Endothelial cell of umbilical vein (primary cell): ENCODE results near the gene ZBTB37. TPM values are rescaled to one million over a fixed set of nuclear protein-coding genes. Genes with fewer than 3 reads are reported as not detected.

Experiments
- BruUV-seq: library from RNA; stranded (reverse); fragments of 400-500 nt; replicated peaks from 2 replicates; lab custom pipeline; 2021; lab: Mats Ljungman, UMichigan
- CTCF ChIA-PET: fragments of 300-600, 350-600 bp; sonication (Branson Sonifier 250); formaldehyde crosslinking; loops from one replicate; lab custom pipeline; 2021; ENCODE audit warnings: antibody characterized with exemption, inconsistent platforms; lab: Charles Lee
- POLR2A ChIA-PET: fragments of 300-600, 350-600 bp; sonication (Branson Sonifier 250); formaldehyde crosslinking; loops from one replicate; lab custom pipeline; 2021; ENCODE audit warnings: antibody characterized with exemption, inconsistent platforms; lab: Charles Lee
- DNase-seq: peaks from one replicate; pipeline ENCODE4 v3.0.0-alpha.2; 2011; ENCODE audit warnings: low read depth, low spot score
- FAIRE-seq: peaks from 2 replicates; lab custom pipeline; 2011; peaks lifted over from hg19 to GRCh38; lab: Jason Lieb, UNC
- H2AFZ ChIP-seq: 2 replicates; pipeline ENCODE4 v1.6.0; 2012; ENCODE audit warnings: low read depth, low read length, control low read depth, inconsistent platforms
- H3K27ac ChIP-seq: 2 replicates; pipeline ENCODE4 v1.5.1; 2011; ENCODE audit warnings: low read depth, mild to moderate bottlenecking, control low read depth, low read length, moderate library complexity; ENCODE audit not compliant: insufficient read depth
- H3K27me3 ChIP-seq, 2 experiments: 2 replicates each; pipeline versions ENCODE4 v1.6.0 to v1.6.1; 2011; ENCODE audit warnings: low read length in 2 of 2, mixed read lengths in 1 of 2; ENCODE audit not compliant: control insufficient read depth in 2 of 2, insufficient read depth in 2 of 2
- H3K36me3 ChIP-seq, 2 experiments: 2 replicates in 1 of 2; 3 replicates in 1 of 2; pipeline ENCODE4 v1.5.1; 2011; ENCODE audit warnings: low read length in 2 of 2, mild to moderate bottlenecking in 1 of 2, moderate library complexity in 1 of 2; ENCODE audit not compliant: control insufficient read depth in 2 of 2, insufficient read depth in 2 of 2; ENCODE audit errors: extremely low read depth in 1 of 2
- H3K4me1 ChIP-seq: 3 replicates; pipeline ENCODE4 v1.5.1; 2011; ENCODE audit warnings: mild to moderate bottlenecking, low read length; ENCODE audit not compliant: control insufficient read depth, insufficient read depth; ENCODE audit errors: extremely low read depth
- H3K4me2 ChIP-seq: 2 replicates; pipeline ENCODE4 v1.6.1; 2011; ENCODE audit warnings: low read length, control low read depth, mixed read lengths; ENCODE audit not compliant: insufficient read depth
- H3K4me3 ChIP-seq, 3 experiments: fragments of 200-600 bp in 1 of 3; sonication (generic), shearing (Covaris generic) in 1 of 3; replicated peaks in 1 of 3; 2 replicates each; pipeline ENCODE4 v1.5.1; 2011 to 2016; ENCODE audit warnings: control low read depth in 3 of 3, low read length in 3 of 3, mild to moderate bottlenecking in 2 of 3, inconsistent platforms in 1 of 3, low read depth in 1 of 3, moderate library complexity in 1 of 3; ENCODE audit not compliant: insufficient read depth in 1 of 3
- H3K79me2 ChIP-seq: 2 replicates; pipeline ENCODE4 v1.6.0; 2012; ENCODE audit warnings: low read length, inconsistent platforms; ENCODE audit not compliant: control insufficient read depth, insufficient read depth
- H3K9ac ChIP-seq: replicated peaks from 2 replicates; pipeline ENCODE3; 2011; ENCODE audit warnings: low read length, control low read depth; ENCODE audit not compliant: insufficient read depth; ENCODE audit errors: extremely low read depth
- H3K9me1 ChIP-seq: replicated peaks from 3 replicates; pipeline ENCODE4 v1.6.0; 2011; ENCODE audit warnings: mild to moderate bottlenecking, low read length; ENCODE audit not compliant: control insufficient read depth, insufficient read depth; ENCODE audit errors: extremely low read depth
- H3K9me3 ChIP-seq: replicated peaks from 2 replicates; pipeline ENCODE4 v1.5.1; 2012; ENCODE audit warnings: low read length, inconsistent platforms; ENCODE audit not compliant: control insufficient read depth, insufficient read depth
- H4K20me1 ChIP-seq: replicated peaks from 2 replicates; pipeline ENCODE3; 2011; ENCODE audit warnings: mild to moderate bottlenecking, low read length; ENCODE audit not compliant: control insufficient read depth, insufficient read depth; ENCODE audit errors: extremely low read depth
- EZH2 ChIP-seq: IDR thresholded peaks from 2 replicates; pipeline ENCODE4 v1.6.1; 2012; ENCODE audit warnings: borderline replicate concordance, low read depth, mild to moderate bottlenecking, moderate library complexity, low read length, inconsistent platforms; ENCODE audit not compliant: severe bottlenecking
- FOS ChIP-seq: IDR thresholded peaks from 2 replicates; pipeline ENCODE4 v1.6.1; 2011; ENCODE audit warnings: mild to moderate bottlenecking, low read length, moderate library complexity, borderline replicate concordance; ENCODE audit not compliant: insufficient read depth
- GATA2 ChIP-seq: IDR thresholded peaks from 2 replicates; pipeline ENCODE4 v1.7.0; 2011; ENCODE audit warnings: low read depth, mild to moderate bottlenecking, moderate library complexity, mixed read lengths, low read length; ENCODE audit not compliant: insufficient read length, insufficient read depth
- JUN ChIP-seq: IDR thresholded peaks from 2 replicates; pipeline ENCODE4 v1.6.1; 2011; ENCODE audit warnings: borderline replicate concordance, low read depth; ENCODE audit not compliant: insufficient read length, insufficient read depth
- MAX ChIP-seq: IDR thresholded peaks from 2 replicates; pipeline ENCODE4 v1.6.1; 2011; ENCODE audit not compliant: insufficient read depth, insufficient read length
- MYC ChIP-seq: IDR thresholded peaks from one replicate; pipeline ENCODE4 v1.6.1; 2011; ENCODE audit warnings: mild to moderate bottlenecking, low read depth, low read length
- POLR2A ChIP-seq: IDR thresholded peaks from 2 replicates; pipeline ENCODE4 v1.6.1; 2012; ENCODE audit warnings: low read depth, mild to moderate bottlenecking, control low read depth, low read length
- POLR2AphosphoS5 ChIP-seq: IDR thresholded peaks from 2 replicates; pipeline ENCODE4 v1.6.1; 2012; ENCODE audit warnings: low read depth, mild to moderate bottlenecking, control low read depth, low read length, moderate library complexity; ENCODE audit not compliant: insufficient read depth
- dilution Hi-C: fragments of 300-500 bp; cut with MboI; formaldehyde crosslinking; loops from one replicate; pipeline ENCODE4 v1.15.0; 2019; ENCODE audit warnings: low sequenced_read_pairs; ENCODE audit not compliant: extremely low pct_ligation_motif_present
- intact Hi-C: fragments of 100-400 bp; cut with micrococcal nuclease; formaldehyde crosslinking; loops from one replicate; pipeline ENCODE4 v1.10.0; 2022
- polyA plus RNA-seq, 4 experiments: library from polyadenylated mRNA; depleted of rRNA in 3 of 4; stranded (reverse) in 3 of 4; unstranded in 1 of 4; fragments of >200 nt; gene quantifications; 2 replicates each; pipeline versions ENCODE4 v1.2.1 to v1.2.3, GENCODE V29; 2011 to 2012; ENCODE audit warnings: missing spikeins in 1 of 4
- small RNA-seq: library from RNA; depleted of rRNA; stranded (forward); fragments of <200 nt; gene quantifications from one replicate; pipeline ENCODE3, GENCODE V24; 2012; ENCODE audit warnings: low replicate concordance, low read depth; ENCODE audit not compliant: insufficient read depth, insufficient read length
- total RNA-seq: library from RNA; stranded (reverse); gene quantifications from 2 replicates; pipeline ENCODE4 v1.2.3, GENCODE V29; 2021
- TF ChIP-seq, protein P1 (sequence below), 2 donors: IDR thresholded peaks; 1 replicate in 1 of 2; 2 replicates in 1 of 2; pipeline ENCODE4 v1.5.1; 2011; ENCODE audit warnings: low read length in 2 of 2, mild to moderate bottlenecking in 2 of 2, moderate library complexity in 2 of 2, control low read depth in 1 of 2, inconsistent platforms in 1 of 2, low read depth in 1 of 2; ENCODE audit not compliant: insufficient read depth in 1 of 2; ENCODE audit errors: extremely low read depth in 1 of 2

The ZBTB37 gene
- total and polyA plus RNA-seq, 2 donors (not counting 3 experiments of a cell fraction or from before 2014, with no cell fraction given): 0.94 to 5.9 TPM

DNA sequence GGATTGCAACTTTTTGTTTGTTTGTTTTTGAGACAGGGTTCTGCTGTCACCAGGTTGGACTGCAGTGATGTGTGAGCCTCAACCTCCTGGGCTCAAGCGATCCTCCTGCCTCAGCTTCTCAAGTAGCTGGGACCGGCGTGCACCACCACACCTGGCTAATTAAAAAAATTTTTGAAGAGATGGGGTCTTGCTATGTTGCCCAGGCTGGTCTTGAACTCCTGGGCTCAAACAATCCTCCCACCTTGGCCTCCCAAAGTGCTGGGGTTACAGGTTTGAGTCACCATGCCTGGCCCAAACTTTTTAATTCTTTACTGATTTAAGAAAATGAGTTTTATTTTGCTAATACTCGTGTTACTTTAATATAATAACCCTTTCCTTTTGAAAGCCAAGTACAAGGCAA is 80.4 kb downstream of the ZBTB37 start:
- Histone ChIP-seq H3K9me1 (no peaks in the 10 kb centered on the region), H3K9me3 (no peaks in the 10 kb centered on the region), H3K36me3 (peaks cover 13 to 14% of the 10 kb centered on the region in 2 experiments), H3K4me1 (peaks cover 11% of the 10 kb centered on the region), H3K4me3 (no peak overlapping the region), H3K79me2 (no peaks in the 10 kb centered on the region), H3K27me3 (no peaks in the 10 kb centered on the region), H3K9ac (no peak overlapping the region), H2AFZ (no peak overlapping the region), H3K4me2 (no peak overlapping the region), H3K27ac (no peak overlapping the region), H4K20me1 (no peaks in the 10 kb centered on the region)
- dilution Hi-C loops: no loop called here
- intact Hi-C loops: no loop called here
- no peak for DNase-seq
- ChIA-PET POLR2A (no interaction called here), CTCF (no interaction called here)
- BruUV-seq: no TSS peak
- TF ChIP-seq GATA2 (no peak), MYC (no peak), FOS (no peak), MAX (no peak), POLR2A (no peak), EZH2 (no peak), JUN (no peak), POLR2AphosphoS5 (no peak)
- TF ChIP-seq, protein P1, sequence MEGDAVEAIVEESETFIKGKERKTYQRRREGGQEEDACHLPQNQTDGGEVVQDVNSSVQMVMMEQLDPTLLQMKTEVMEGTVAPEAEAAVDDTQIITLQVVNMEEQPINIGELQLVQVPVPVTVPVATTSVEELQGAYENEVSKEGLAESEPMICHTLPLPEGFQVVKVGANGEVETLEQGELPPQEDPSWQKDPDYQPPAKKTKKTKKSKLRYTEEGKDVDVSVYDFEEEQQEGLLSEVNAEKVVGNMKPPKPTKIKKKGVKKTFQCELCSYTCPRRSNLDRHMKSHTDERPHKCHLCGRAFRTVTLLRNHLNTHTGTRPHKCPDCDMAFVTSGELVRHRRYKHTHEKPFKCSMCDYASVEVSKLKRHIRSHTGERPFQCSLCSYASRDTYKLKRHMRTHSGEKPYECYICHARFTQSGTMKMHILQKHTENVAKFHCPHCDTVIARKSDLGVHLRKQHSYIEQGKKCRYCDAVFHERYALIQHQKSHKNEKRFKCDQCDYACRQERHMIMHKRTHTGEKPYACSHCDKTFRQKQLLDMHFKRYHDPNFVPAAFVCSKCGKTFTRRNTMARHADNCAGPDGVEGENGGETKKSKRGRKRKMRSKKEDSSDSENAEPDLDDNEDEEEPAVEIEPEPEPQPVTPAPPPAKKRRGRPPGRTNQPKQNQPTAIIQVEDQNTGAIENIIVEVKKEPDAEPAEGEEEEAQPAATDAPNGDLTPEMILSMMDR (IDR thresholded peaks at IDR 0.05; ENCODE audit: extremely low read depth in 1 of 2, insufficient read depth in 1 of 2, low read depth in 1 of 2, low read length in 2 of 2): no peak
- no peak for FAIRE-seq

Small RNA genes within 50 kb of the gene (small RNA-seq; reads per million reads assigned to genes)
- not detected for gene RNA5SP67

Other genes starting within 250 kb of the ZBTB37 start
- gene TEX50, start 233.0 kb upstream of the ZBTB37 start, total RNA-seq: not detected in 2 replicates
- gene TEX50, start 233.0 kb upstream of the ZBTB37 start, polyA plus RNA-seq: not detected in 2 replicates
- 0.37 and 0.62 TPM in 2 replicates for gene ANKRD45, start 198.5 kb upstream of the ZBTB37 start, total RNA-seq
- 0.19 and 0.21 TPM in 2 replicates for gene ANKRD45, start 198.5 kb upstream of the ZBTB37 start, polyA plus RNA-seq
- 23.8 and 26.9 TPM in 2 replicates for gene KLHL20, start 153.4 kb upstream of the ZBTB37 start, total RNA-seq
- gene KLHL20, start 153.4 kb upstream of the ZBTB37 start, polyA plus RNA-seq: 9.9 and 14.0 TPM in 2 replicates
- gene DARS2, start 43.7 kb upstream of the ZBTB37 start, total RNA-seq: 30.5 and 33.6 TPM in 2 replicates
- 12.8 and 17.4 TPM in 2 replicates for gene DARS2, start 43.7 kb upstream of the ZBTB37 start, polyA plus RNA-seq
- 19.0 and 20.8 TPM in 2 replicates for gene CENPL, start 43.5 kb upstream of the ZBTB37 start, total RNA-seq
- gene CENPL, start 43.5 kb upstream of the ZBTB37 start, polyA plus RNA-seq: 5.9 and 6.6 TPM in 2 replicates
- 302 and 343 TPM in 2 replicates for gene GAS5, start 391 bp upstream of the ZBTB37 start, total RNA-seq
- gene GAS5, start 391 bp upstream of the ZBTB37 start, polyA plus RNA-seq: 411 and 492 TPM in 2 replicates
- gene SERPINC1, start 48.9 kb downstream of the ZBTB37 start, total RNA-seq: 0.35 TPM in 1 of 2 replicates, not detected in the other
- 0.05 and 0.06 TPM in 2 replicates for gene SERPINC1, start 48.9 kb downstream of the ZBTB37 start, polyA plus RNA-seq
- 30.0 and 41.4 TPM in 2 replicates for gene RC3H1, start 154.0 kb downstream of the ZBTB37 start, total RNA-seq
- 7.0 and 7.9 TPM in 2 replicates for gene RC3H1, start 154.0 kb downstream of the ZBTB37 start, polyA plus RNA-seq